ENCODE data around the gene SLC5A3. TPM values are rescaled to one million over a fixed set of nuclear protein-coding genes. Genes with fewer than 3 reads are reported as not detected.

The SLC5A3 gene
- total and polyA plus RNA-seq, 8 donors: 0.46 to 38.9 (median 13.5) TPM

DNA sequence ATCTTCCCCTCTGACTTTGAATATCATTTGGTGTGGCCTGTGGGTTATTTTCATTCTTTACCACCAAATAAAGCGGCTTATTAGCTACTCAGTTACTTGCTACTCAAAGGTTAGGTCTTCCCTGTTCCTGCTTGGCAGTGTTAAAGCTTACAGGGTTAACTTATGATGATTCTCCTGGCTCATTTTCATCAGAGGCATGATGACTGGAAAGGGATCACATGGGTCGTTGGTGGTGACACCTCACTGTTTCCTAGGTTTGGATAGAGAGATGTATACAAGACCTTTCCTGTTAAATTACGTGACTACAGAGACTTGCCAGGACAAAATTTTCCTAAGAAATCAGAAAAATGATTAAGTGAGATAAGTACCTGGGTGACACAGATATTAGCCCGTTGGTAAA, 27.4 kb downstream of the SLC5A3 start:
- intact Hi-C loops (cut with DNase I; ENCODE audit: low total_unique reads): no loop called here
- no peak for TF ChIP-seq EP300 (IDR thresholded peaks at IDR 0.05)
- no peak for TF ChIP-seq POLR2AphosphoS5 (IDR thresholded peaks at IDR 0.05)
- TF ChIP-seq POLR2A (IDR thresholded peaks at IDR 0.05): no peak
- TF ChIP-seq, protein P1, sequence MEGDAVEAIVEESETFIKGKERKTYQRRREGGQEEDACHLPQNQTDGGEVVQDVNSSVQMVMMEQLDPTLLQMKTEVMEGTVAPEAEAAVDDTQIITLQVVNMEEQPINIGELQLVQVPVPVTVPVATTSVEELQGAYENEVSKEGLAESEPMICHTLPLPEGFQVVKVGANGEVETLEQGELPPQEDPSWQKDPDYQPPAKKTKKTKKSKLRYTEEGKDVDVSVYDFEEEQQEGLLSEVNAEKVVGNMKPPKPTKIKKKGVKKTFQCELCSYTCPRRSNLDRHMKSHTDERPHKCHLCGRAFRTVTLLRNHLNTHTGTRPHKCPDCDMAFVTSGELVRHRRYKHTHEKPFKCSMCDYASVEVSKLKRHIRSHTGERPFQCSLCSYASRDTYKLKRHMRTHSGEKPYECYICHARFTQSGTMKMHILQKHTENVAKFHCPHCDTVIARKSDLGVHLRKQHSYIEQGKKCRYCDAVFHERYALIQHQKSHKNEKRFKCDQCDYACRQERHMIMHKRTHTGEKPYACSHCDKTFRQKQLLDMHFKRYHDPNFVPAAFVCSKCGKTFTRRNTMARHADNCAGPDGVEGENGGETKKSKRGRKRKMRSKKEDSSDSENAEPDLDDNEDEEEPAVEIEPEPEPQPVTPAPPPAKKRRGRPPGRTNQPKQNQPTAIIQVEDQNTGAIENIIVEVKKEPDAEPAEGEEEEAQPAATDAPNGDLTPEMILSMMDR (IDR thresholded peaks at IDR 0.05): no peak
- H3K4me3 ChIP-seq: no peak overlapping the region
- no peaks in the 10 kb centered on the region for H3K27me3 ChIP-seq
- no peak for DNase-seq
- H3K4me1 ChIP-seq: peaks cover 0 to 89% (median 41%) of the 10 kb centered on the region in 4 donors
- 46 to 58% (median 54%) methylated on average over 4 of the region's 4 CpGs for WGBS, 5 donors
- peaks cover 3 to 13% (median 12%) of the 10 kb centered on the region in 4 donors for H3K36me3 ChIP-seq
- H3K9me3 ChIP-seq: no peaks in the 10 kb centered on the region
- peak overlapping the region in 2 of 5 donors; percentile 16 to 51 for H3K27ac ChIP-seq

DNA sequence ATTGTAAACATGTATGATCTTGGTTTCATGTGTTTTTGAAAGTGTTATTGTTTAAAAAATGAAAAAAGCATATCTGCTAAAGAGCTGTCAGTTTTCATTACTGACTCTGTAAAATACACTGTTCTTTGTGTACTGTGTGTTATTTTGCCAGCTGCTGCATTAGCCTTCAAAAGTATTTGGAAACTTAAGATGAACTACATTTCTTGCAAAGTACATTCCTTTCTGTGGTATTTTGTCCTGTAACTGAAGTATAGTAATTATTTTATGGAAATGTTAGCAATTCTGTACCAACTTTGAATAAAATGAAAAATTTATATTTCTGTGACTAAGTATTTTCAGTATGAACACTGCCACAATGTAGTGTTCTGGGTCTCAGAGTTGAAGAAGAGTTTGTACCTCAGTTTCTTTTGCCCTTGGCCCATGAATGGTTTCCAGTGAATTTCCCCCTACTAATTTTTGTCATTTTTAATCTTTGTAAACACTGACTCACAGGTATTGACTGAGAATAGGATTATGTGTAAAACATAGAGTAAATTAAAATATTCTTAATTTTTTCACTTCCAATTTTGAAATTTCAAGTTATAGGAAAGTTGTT, 32.7 kb downstream of the SLC5A3 start:
- no peak for DNase-seq
- no peaks in the 10 kb centered on the region for H3K9me3 ChIP-seq
- peaks cover 0 to 90% (median 22%) of the 10 kb centered on the region in 4 donors for H3K4me1 ChIP-seq
- no peak overlapping the region for H3K27ac ChIP-seq
- no peak overlapping the region for H3K4me3 ChIP-seq
- intact Hi-C loops (cut with DNase I; ENCODE audit: low total_unique reads): no loop called here
- no peaks in the 10 kb centered on the region for H3K36me3 ChIP-seq
- no peak for TF ChIP-seq EP300 (IDR thresholded peaks at IDR 0.05)
- TF ChIP-seq POLR2A (IDR thresholded peaks at IDR 0.05): no peak
- TF ChIP-seq, protein P1 (IDR thresholded peaks at IDR 0.05): no peak
- TF ChIP-seq POLR2AphosphoS5 (IDR thresholded peaks at IDR 0.05): no peak
- no peaks in the 10 kb centered on the region for H3K27me3 ChIP-seq

DNA sequence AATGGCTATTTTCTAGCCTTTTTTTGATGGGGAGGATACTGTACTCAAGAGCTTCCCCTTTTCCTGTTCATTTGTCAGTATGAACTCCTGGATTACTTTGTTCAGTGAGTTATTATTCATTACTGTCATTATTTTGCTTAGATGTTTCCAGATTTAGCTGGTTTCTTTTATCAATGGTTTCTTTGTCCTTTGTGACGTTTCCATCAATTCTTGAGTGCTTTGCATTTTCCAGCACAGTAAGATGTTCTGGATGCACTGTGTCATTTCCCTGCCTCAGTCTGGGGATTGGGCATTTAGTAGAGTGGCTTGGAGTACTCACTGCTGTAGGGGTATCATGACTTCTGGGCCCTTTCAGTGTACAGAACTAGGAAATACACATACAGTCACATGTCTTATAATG, 34.2 kb downstream of the SLC5A3 start:
- H3K27ac ChIP-seq: no peak overlapping the region
- WGBS, 5 donors: 83 to 92% (median 89%) methylated on average over 1 of the region's 1 CpG
- TF ChIP-seq, protein P1 (IDR thresholded peaks at IDR 0.05): no peak
- TF ChIP-seq POLR2A (IDR thresholded peaks at IDR 0.05): no peak
- no peak for TF ChIP-seq POLR2AphosphoS5 (IDR thresholded peaks at IDR 0.05)
- TF ChIP-seq EP300 (IDR thresholded peaks at IDR 0.05): no peak
- no peaks in the 10 kb centered on the region for H3K27me3 ChIP-seq
- intact Hi-C loops (cut with DNase I; ENCODE audit: low total_unique reads): no loop called here
- H3K4me3 ChIP-seq: no peak overlapping the region
- DNase-seq: no peak
- H3K9me3 ChIP-seq: no peaks in the 10 kb centered on the region
- peaks cover 0 to 84% (median 14%) of the 10 kb centered on the region in 4 donors for H3K4me1 ChIP-seq
- H3K36me3 ChIP-seq: no peaks in the 10 kb centered on the region

DNA sequence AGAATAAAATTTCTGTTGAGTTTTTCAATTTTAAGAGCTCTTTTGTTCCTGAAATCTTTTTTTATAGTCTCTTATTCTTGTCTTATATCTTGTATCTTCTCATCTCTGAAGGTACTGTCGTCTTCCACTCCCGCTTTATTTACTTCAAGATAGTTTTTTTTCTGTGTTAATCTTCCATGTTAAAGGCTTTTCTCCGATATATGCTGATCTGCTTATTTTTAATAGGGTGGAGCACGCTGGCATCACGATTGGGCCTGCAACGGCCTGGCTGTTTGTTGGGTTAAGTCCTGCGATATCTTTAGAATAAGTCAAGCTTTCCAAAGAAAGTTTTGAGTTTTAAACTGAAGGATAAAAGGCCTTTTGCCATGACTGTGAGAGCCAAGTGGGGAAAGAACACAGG, 35.7 kb downstream of the SLC5A3 start:
- WGBS, 5 donors: 86 to 96% (median 90%) methylated on average over 7 of the region's 7 CpGs
- H3K36me3 ChIP-seq: no peaks in the 10 kb centered on the region

More for the DNA sequence above, 35.7 kb downstream of the SLC5A3 start:
- Histone ChIP-seq H3K27me3 (no peaks in the 10 kb centered on the region), H3K9me3 (no peaks in the 10 kb centered on the region), H3K27ac (peak overlapping the region in 1 of 5 donors; percentile 6), H3K4me1 (peaks cover 3 to 80% (median 12%) of the 10 kb centered on the region in 4 donors), H3K4me3 (no peak overlapping the region)
- no peak for DNase-seq
- intact Hi-C loops (cut with DNase I; ENCODE audit: low total_unique reads): no loop called here
- TF ChIP-seq, protein P1 (IDR thresholded peaks at IDR 0.05): no peak
- TF ChIP-seq POLR2AphosphoS5 (IDR thresholded peaks at IDR 0.05) (no peak), EP300 (IDR thresholded peaks at IDR 0.05) (no peak), POLR2A (IDR thresholded peaks at IDR 0.05) (no peak)
